ACC112 (cell line): ENCODE measurements around the gene CUEDC2.
A peak's percentile ranks its signal among the peaks of the same experiment; 100 is the strongest.

Experiments
- H2AFZ ChIP-seq: fragments of 200-600 bp; sonication (generic); one replicate; pipeline ENCODE4 v1.6.0; 2017; ENCODE audit warnings: antibody characterized with exemption, low read length; ENCODE audit not compliant: unreplicated experiment
- H3K27ac ChIP-seq: fragments of 200-600 bp; sonication (generic); 2 replicates; pipeline ENCODE4 v1.5.1; 2014; ENCODE audit warnings: low read depth, mild to moderate bottlenecking, antibody characterized with exemption, low read length, moderate library complexity
- H3K27me3 ChIP-seq: fragments of 200-600 bp; sonication (generic); 2 replicates; pipeline ENCODE4 v1.6.1; 2014; ENCODE audit warnings: mild to moderate bottlenecking, antibody characterized with exemption, low read length, moderate library complexity, mixed read lengths; ENCODE audit not compliant: insufficient read depth
- H3K36me3 ChIP-seq: fragments of 200-600 bp; sonication (generic); 2 replicates; pipeline ENCODE4 v1.6.1; 2016; ENCODE audit warnings: mild to moderate bottlenecking, antibody characterized with exemption, low read length, moderate library complexity, mixed read lengths; ENCODE audit not compliant: insufficient read depth
- H3K4me1 ChIP-seq: fragments of 200-600 bp; sonication (generic); one replicate; pipeline ENCODE4 v1.6.1; 2016; ENCODE audit warnings: low read length, mixed read lengths; ENCODE audit not compliant: insufficient read depth, unreplicated experiment, control insufficient read depth
- H3K4me3 ChIP-seq: fragments of 200-600 bp; sonication (generic); 2 replicates; pipeline ENCODE4 v1.5.1; 2014; ENCODE audit warnings: mild to moderate bottlenecking, low read depth, low read length
- H3K79me2 ChIP-seq: fragments of 200-600 bp; sonication (generic); one replicate; pipeline ENCODE4 v1.6.0; 2016; ENCODE audit warnings: low read length; ENCODE audit not compliant: control insufficient read depth, unreplicated experiment, insufficient read depth

CUEDC2 gene

GRCh38 chr10:102400598-102401341 is 31.6 kb downstream of the CUEDC2 start:
- Histone ChIP-seq H3K27me3 (no peaks in the 10 kb centered on the region), H3K4me3 (no peak overlapping the region), H3K36me3 (no peaks in the 10 kb centered on the region), H3K4me1 (peaks cover 21% of the 10 kb centered on the region), H3K27ac (no peak overlapping the region), H2AFZ (no peak overlapping the region), H3K79me2 (peaks cover 10% of the 10 kb centered on the region)

- Histone ChIP-seq H3K36me3 (no peaks in the 10 kb centered on the region), H3K79me2 (peaks cover 10% of the 10 kb centered on the region), H3K27ac (no peak overlapping the region), H3K4me1 (peaks cover 21% of the 10 kb centered on the region), H3K27me3 (no peaks in the 10 kb centered on the region), H3K4me3 (no peak overlapping the region), H2AFZ (no peak overlapping the region)
These were observed 32.3 kb downstream of the CUEDC2 start for GRCh38 chr10:102400076-102400475.

GRCh38 chr10:102399217-102400021 is 33.0 kb downstream of the CUEDC2 start:
- Histone ChIP-seq H3K79me2 (peaks cover 10% of the 10 kb centered on the region), H2AFZ (no peak overlapping the region), H3K4me3 (peak overlapping the region; percentile 60), H3K36me3 (no peaks in the 10 kb centered on the region), H3K27me3 (no peaks in the 10 kb centered on the region), H3K4me1 (peaks cover 21% of the 10 kb centered on the region), H3K27ac (no peak overlapping the region)

DNA sequence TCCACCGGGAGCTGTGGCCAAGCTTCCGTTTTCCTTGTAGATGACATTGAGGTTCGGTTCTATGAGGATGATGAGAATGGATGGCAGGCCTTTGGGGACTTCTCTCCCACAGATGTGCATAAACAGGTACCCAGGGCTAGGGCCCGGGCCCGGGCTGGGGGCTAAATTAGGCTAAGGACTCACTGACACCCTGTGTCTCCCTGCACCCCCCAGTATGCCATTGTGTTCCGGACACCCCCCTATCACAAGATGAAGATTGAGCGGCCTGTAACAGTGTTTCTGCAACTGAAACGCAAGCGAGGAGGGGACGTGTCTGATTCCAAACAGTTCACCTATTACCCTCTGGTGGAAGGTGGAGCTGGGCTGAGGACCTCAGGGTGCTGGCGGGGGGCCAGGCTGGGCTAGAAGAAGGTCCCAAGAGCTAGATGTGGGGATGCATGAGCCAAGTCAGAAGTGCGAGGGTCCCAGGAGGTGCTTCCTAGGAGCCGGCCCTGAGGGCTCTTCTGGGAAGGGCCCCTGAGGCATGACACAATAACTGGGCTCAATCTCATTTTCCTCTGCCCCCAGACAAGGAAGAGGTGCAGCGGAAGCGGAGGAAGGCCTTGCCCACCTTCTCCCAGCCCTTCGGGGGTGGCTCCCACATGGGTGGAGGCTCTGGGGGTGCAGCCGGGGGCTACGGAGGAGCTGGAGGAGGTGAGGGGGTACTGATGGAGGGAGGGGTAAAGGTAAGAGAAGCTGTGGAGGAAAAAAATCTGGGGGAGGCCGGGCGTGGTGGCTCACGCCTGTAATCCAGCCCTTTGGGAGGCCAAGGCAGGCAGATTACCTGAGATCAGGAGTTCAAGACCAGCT is 34.0 kb downstream of the CUEDC2 start:
- Histone ChIP-seq H3K4me1 (peaks cover 21% of the 10 kb centered on the region), H3K79me2 (peaks cover 10% of the 10 kb centered on the region), H3K36me3 (no peaks in the 10 kb centered on the region), H3K4me3 (no peak overlapping the region; the same call in 1 of the 2 replicates), H3K27ac (no peak overlapping the region), H2AFZ (no peak overlapping the region), H3K27me3 (no peaks in the 10 kb centered on the region)

DNA sequence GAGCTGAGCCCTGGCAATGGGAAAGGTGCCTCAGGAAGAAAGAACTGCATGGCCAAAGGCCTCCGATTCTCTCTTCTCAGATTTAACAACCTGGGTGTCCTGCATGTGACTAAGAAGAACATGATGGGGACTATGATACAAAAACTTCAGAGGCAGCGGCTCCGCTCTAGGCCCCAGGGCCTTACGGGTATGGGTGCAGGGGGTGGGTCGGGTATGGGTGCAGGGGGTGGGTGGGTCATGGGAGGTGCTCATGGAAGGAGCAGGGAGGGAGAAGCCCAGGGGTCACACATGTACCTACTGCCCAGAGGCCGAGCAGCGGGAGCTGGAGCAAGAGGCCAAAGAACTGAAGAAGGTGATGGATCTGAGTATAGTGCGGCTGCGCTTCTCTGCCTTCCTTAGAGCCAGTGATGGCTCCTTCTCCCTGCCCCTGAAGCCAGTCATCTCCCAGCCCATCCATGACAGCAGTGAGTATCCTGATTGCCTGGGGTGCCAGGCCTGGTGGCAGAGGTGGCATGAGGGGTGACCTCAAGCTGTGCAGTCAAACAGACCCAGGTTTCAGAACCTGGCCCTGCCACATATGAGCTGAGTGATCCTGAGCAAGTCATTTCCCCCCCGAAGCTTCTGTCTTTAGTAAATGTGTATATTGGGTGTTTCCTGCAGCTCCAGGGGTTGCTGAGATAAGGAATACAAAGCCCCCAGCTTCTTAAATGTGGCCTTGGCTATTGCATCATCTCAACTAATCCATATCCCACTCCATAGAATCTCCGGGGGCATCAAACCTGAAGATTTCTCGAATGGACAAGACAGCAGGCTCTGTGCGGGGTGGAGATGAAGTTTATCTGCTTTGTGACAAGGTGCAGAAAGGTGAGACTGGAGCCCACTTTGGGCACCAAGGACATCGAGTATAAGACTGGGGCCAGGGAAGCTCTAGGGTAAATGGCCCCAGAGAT is 34.9 kb downstream of the CUEDC2 start:
- H2AFZ ChIP-seq, result no peak overlapping the region
- H3K27ac ChIP-seq, result no peak overlapping the region
- peaks cover 21% of the 10 kb centered on the region for H3K4me1 ChIP-seq
- no peaks in the 10 kb centered on the region for H3K36me3 ChIP-seq
- peaks cover 10% of the 10 kb centered on the region for H3K79me2 ChIP-seq
- no peaks in the 10 kb centered on the region for H3K27me3 ChIP-seq
- H3K4me3 ChIP-seq, result peak overlapping the region; percentile 95; the same call in 1 of the 2 replicates

DNA sequence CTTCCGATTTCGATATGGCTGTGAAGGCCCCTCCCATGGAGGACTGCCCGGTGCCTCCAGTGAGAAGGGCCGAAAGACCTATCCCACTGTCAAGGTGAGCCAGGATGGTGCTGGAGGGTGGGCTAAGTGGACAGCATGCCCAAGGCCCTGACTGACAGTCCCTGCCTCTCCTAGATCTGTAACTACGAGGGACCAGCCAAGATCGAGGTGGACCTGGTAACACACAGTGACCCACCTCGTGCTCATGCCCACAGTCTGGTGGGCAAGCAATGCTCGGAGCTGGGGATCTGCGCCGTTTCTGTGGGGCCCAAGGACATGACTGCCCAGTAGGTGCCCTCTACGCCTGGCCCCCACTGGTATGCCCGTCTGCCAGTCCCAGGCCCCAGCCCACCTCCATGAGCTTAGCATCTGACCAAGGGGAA is 35.6 kb downstream of the CUEDC2 start:
- Histone ChIP-seq H3K4me1 (peaks cover 17% of the 10 kb centered on the region), H3K4me3 (peak overlapping the region; percentile 95), H3K27ac (peak overlapping the region; percentile 95; the same call in 1 of the 2 replicates)

DNA sequence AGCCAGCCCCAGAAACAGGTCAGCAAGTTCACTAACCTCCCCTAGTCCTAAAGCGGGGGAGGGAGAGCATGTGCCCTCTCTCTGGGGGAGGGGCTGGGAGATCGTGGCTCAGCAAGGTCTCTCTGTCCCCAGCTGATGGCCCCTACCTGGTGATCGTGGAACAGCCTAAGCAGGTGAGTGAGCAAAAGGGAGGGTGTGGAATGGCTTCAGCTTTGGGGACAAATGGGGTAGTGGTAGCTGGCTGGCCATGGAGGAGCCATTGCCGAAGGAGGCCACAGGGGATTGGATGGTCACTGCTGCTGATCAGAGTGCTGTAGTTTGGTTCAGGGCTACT is 36.1 kb downstream of the CUEDC2 start:
- Histone ChIP-seq H3K27me3 (no peaks in the 10 kb centered on the region), H3K4me3 (peak overlapping the region; percentile 95), H3K36me3 (no peaks in the 10 kb centered on the region), H3K79me2 (peaks cover 10% of the 10 kb centered on the region), H3K27ac (peak overlapping the region; percentile 95; the same call in 1 of the 2 replicates), H2AFZ (no peak overlapping the region), H3K4me1 (peaks cover 13% of the 10 kb centered on the region)

More for the DNA sequence above, 35.6 kb downstream of the CUEDC2 start:
- H3K79me2 ChIP-seq, result peaks cover 10% of the 10 kb centered on the region
- no peaks in the 10 kb centered on the region for H3K36me3 ChIP-seq
- no peaks in the 10 kb centered on the region for H3K27me3 ChIP-seq
- H2AFZ ChIP-seq, result no peak overlapping the region

GRCh38 chr10:102395400-102396316 is 36.7 kb downstream of the CUEDC2 start, which contains the start of gene NFKB2:
TSS of gene NFKB2 (plus strand) at chr10:102395705. CDS start at chr10:102395960, 255 bp downstream.
- Histone ChIP-seq H3K27ac (peak within 1 kb of the TSS; percentile 95), H3K4me3 (peak within 1 kb of the TSS; percentile 95), H2AFZ (peak within 1 kb of the TSS; percentile 8), H3K36me3 (no peaks in the 10 kb centered on the region), H3K79me2 (peaks cover 10% of the 10 kb centered on the region), H3K27me3 (no peaks in the 10 kb centered on the region), H3K4me1 (peaks cover 13% of the 10 kb centered on the region)

- Histone ChIP-seq H3K4me1 (peaks cover 13% of the 10 kb centered on the region), H3K36me3 (no peaks in the 10 kb centered on the region), H2AFZ (peak overlapping the region; percentile 8), H3K79me2 (peaks cover 10% of the 10 kb centered on the region), H3K4me3 (peak overlapping the region; percentile 95), H3K27me3 (no peaks in the 10 kb centered on the region), H3K27ac (peak overlapping the region; percentile 95)
These were observed 37.5 kb downstream of the CUEDC2 start for GRCh38 chr10:102394801-102395399.
